GM11168 (cell line): ENCODE measurements around the gene NAA25.

ENCODE experiments used
- in situ Hi-C: fragments of 300-500 bp; cut with MboI; formaldehyde crosslinking; loops from one replicate; pipeline ENCODE4 v1.12.0; 2022; ENCODE audit warnings: low sequenced_read_pairs; ENCODE audit not compliant: unreplicated experiment

NAA25 gene

GRCh38 chr12:111991946-111992345, 116.6 kb downstream of the NAA25 start:
- in situ Hi-C loops: no loop called here

GRCh38 chr12:111991535-111991934, 117.0 kb downstream of the NAA25 start:
- in situ Hi-C loops: no loop called here

- in situ Hi-C loops: no loop called here
Measured at GRCh38 chr12:111984820-111985219, 123.8 kb downstream of the NAA25 start.

GRCh38 chr12:111981987-111982386, 126.6 kb downstream of the NAA25 start:
- in situ Hi-C loops: no loop called here

- in situ Hi-C loops: no loop called here
Measured at GRCh38 chr12:111980598-111980997, 128.0 kb downstream of the NAA25 start.

GRCh38 chr12:111978545-111978944, 130.0 kb downstream of the NAA25 start:
- in situ Hi-C loops: no loop called here

- in situ Hi-C loops: no loop called here
Measured at GRCh38 chr12:111976860-111977259, 131.7 kb downstream of the NAA25 start.
